ENCODE measurements around the gene CRYBB2.
"Not testable (repeated sequence)": the region's sequence is repeated elsewhere in the genome, so short reads cannot be mapped to it uniquely, and the experiment has no call there.

Gene CRYBB2

DNA sequence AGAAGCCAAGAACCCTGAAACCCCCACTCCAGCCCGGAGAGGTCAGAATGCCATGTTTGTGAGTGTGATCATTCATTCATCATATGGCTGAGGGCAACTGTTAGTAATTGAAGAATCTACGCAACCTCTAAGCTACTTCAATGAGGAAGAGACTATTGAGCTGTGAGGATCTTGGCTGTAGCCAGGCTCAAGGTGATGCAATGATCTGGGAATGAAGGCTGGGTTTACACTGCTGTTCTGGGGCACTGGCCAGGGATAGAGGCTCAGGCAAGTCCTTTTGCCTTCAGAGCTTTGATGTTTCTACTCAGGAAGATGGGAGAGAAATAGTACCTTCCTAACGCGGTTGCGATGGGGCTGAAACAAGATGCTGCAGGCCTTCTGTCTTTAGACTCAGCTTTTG, 12.9 kb downstream of the CRYBB2 start:
- in situ Hi-C loops (cut with MboI; ENCODE audit: low sequenced_read_pairs), result no loop called here

DNA sequence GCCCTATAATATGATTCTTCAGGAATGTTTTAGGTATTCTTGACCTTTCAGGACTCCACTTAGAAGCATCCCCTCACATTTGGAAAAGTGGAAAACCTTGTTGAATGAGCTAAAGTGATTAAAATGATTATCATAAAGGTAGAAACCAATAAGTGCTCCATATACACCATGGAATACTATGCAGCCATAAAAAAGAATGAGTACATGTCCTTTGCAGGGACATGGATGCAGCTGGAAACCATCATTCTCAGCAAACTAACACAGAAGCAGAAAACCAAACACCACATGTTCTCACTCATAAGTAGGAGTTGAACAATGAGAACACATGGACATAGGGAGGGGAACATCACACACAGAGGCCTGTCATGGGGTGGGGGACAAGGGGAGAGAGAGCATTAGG, 14.3 kb downstream of the CRYBB2 start:
- in situ Hi-C loops (cut with MboI; ENCODE audit: low sequenced_read_pairs), result not testable (repeated sequence)

DNA sequence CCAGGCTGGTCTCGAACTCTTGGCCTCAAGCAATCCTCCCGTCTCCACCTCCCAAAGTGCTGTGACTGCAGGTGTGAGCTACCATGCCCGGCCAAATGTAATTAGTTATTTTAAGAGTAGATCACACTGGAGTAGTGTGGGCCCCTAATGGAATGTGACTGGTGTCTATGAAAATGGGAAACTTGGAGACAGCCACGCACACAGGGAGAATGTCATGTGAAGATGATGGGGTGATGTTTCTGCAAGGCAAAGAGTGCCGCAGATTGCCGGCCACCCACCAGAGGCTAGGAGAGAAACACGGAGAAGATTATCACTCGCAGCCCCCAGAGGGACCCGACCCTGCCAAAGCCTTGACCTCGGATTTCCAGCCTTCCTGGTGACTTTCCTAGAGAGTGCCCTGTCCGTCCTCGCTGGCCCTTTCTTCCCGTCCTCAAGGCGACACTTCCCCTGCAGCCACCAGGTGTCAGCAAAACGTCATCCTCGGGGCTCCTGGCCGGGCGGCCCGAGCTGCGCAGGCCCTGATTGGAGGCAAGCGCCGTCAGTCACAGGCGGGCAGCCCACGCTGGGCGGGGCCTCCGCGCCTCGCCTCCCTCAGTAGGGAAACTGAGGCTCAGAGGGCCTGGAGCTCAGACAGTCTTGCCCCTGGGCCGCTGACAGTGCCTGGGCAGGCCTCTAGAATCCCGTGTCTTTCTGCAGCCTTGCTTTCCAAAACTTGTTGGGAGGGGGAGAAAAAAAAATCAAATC, 16.3 kb downstream of the CRYBB2 start:
- in situ Hi-C loops (cut with MboI; ENCODE audit: low sequenced_read_pairs), result no loop called here

DNA sequence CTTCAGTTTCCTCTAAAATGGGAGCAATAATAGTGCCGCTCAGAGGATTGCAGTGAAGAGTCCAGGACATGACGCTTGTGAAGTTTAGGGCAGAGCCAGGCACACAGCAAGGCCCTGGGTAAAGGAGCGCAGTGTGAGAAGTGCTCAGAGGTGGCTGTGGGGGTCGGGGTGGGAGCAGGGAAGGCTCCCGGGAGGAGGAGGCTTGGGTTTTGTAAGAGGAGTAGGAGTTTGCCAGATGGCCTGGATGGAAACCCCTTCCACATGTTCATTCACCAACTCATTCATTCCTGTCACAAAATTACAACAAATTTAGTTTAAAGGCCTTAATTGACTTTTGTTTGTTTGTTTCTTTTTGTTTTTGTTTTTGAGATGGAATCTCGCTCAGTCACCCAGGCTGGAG, 17.0 kb downstream of the CRYBB2 start:
- in situ Hi-C loops (cut with MboI; ENCODE audit: low sequenced_read_pairs), result no loop called here

DNA sequence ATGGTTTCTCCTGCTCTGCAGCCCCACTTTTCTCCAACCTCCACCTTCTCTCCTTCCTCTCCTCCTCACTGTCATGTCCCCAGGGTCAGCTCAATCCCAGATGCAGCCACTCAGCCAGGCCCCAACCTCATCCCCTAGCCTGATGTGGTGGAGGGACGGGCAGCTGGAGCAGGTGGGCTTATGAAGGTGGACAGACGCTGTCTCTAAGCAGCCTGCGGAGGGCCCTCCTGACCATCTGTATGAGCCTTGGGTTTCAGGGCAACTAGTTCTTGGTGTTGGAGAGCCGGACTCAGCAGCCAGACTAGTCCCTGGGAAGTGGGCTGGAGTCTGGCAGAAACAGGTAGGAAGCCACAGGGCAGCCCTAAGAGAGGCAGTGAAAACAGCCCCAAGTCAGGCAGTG, 18.1 kb downstream of the CRYBB2 start:
- in situ Hi-C loops (cut with MboI; ENCODE audit: low sequenced_read_pairs), result no loop called here

DNA sequence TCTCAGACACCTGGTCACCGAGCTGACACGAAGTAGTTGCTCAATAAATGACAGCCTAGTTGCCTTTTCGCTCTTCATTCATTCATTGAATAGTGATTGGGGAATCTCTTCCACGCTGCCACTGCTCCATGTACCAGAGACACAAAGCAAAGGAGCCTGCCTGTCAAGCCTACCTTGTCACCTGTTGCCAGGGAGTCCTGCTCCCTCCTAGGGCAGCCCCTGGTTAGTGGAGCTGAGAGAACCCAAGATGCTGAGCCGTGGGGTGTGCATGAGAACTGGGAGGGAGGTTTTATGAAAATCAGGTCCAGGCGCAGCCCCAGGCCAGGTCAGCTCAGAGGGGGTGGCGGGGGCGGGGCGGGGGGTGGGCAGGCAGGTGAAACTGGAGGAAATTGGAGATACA, 18.6 kb downstream of the CRYBB2 start:
- in situ Hi-C loops (cut with MboI; ENCODE audit: low sequenced_read_pairs), result not testable (repeated sequence)

DNA sequence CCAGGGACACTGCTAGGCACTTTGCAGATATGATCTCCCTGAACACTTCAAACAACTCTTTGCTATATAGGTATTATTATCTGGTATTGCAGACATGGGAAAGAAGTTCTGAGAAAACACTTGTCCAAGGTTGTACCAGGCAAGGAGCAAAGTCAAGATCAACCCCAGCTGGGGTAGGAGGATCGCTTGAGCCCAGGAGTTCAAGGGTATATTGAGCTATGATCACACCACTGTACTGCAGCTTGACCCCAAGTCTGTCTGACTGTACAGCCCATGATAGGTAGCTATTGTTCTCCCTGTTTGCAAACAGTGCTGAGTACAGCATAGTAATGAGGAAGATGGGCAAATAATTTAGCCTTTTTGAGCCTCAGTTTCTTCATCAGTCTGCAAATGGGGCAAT, 35.7 kb downstream of the CRYBB2 start:
- in situ Hi-C loops (cut with MboI; ENCODE audit: low sequenced_read_pairs), result not testable (repeated sequence)

DNA sequence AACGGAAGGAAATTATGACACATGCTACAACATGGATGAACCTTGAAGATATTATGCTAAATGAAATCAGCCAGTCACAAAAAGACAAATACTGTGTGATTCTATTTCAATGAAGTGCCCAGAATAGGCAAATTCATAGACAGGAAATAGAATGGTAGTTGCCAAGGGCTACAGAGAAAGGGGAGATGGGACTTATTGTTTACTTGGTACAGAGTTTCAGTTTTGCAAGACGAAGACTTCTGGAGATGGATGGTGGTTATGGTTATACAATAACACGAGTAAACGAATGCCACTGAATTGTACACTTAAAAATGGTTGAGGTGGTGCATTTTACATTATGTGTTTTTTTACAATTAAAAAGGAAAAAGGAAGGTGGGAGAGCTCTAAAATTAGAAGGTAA, 48.1 kb downstream of the CRYBB2 start:
- in situ Hi-C loops (cut with MboI; ENCODE audit: low sequenced_read_pairs), result not testable (repeated sequence)

DNA sequence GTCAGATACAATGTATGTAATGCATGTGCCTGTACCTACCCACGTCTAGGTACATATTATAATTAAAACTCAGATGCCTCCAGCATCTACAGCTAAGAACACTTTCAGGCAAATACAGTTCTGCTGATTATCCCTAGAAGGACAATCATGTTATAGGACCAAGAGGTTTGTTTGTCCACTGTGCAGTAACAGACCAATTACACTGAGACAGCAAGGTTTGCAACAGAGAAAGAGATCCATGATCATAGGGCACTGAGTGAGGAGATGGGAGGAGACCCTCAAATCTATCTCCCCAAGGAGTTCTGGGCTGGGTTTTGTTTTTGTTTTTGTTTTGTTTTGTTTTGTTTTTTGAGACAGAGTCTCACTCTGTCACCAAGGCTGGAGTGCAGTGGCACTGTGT, 49.5 kb downstream of the CRYBB2 start:
- in situ Hi-C loops (cut with MboI; ENCODE audit: low sequenced_read_pairs), result not testable (repeated sequence)

DNA sequence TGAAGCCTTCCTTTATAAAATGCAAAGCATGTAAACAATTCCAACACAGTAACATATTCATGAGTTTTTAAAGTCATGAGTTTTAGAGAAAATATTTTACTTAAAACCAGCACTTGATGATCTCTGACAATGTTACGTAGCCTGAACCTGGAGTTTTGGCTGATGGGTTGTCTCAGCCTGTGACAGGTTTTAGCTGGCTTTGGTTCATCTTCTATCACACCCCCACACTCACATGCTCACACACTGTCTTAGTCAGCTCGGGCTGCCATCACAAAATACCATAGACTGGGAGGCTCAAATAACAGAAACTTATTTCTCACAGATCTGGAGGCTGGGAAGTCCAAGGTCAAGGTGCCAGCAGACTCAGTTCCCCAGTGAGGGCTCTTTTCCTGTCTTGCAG, 50.6 kb downstream of the CRYBB2 start:
- in situ Hi-C loops (cut with MboI; ENCODE audit: low sequenced_read_pairs), result not testable (repeated sequence)

DNA sequence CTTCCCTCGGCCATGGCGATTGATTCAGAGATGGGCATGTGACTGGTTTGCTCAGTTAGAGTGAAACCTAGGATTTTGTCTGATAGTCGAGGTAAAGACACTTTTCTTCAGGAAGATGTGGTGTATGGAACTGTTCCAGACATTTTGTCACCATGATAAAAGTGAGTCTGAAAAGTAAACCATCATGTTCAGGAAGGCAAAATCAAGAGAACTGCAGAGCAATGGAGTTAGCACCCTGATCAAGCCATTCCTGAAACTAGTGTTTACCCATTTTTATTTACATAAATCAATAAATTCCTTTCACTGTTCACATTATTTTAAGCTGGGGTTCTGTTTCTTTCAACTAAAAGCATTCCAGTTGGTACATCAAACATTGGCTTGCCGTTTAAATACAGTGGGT, 53.8 kb downstream of the CRYBB2 start:
- in situ Hi-C loops (cut with MboI; ENCODE audit: low sequenced_read_pairs), result not testable (repeated sequence)

DNA sequence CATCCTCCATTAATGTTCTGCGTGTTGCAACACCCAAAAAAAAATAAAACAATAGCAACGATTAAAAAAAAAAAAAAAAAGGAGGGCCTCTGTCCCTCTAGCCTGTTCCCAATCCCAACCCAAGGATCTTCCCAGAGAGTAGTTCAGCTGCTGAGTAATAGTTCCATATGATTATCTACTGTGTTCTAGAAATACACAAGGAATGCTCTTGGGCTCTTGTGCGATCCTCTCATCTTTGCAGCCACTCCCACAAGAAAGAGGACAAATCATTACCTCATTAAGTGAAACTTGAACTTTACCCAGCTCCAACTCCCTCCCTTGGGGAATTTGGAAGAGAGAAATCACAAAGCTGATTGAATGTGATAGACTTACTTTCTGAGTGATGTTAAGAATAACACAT, 54.5 kb downstream of the CRYBB2 start:
- in situ Hi-C loops (cut with MboI; ENCODE audit: low sequenced_read_pairs), result not testable (repeated sequence)

DNA sequence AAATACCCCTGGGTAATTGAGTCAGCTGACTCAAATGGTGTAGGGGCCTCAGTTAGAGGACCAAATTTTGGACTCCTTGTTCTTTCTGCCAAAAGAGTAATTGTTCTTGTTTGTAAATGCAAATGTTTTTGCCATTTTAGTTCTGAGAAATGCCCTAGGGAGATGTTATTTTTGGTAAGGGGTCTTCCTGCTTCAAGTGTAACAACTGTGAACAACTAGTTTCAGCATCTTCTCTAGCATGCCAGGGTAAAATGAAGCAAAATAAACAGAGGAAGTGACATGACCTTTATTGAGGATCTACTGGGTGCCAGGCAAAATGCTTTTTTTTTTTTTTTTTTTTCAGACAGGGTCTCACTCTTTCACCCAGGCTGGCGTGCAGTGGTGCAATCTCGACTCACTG, 60.7 kb downstream of the CRYBB2 start:
- in situ Hi-C loops (cut with MboI; ENCODE audit: low sequenced_read_pairs), result not testable (repeated sequence)
